GM18870 (cell line): ENCODE results near the gene ME3.
"Not testable (repeated sequence)": the region's sequence is repeated elsewhere in the genome, so short reads cannot be mapped to it uniquely, and the experiment has no call there.

Experiments used
- ATAC-seq: cut with Tn5 transposase; IDR thresholded peaks from one replicate; pipeline ENCODE4 v1.9.1; 2021; ENCODE audit warnings: moderate library complexity; ENCODE audit not compliant: unreplicated experiment

The ME3 gene

DNA sequence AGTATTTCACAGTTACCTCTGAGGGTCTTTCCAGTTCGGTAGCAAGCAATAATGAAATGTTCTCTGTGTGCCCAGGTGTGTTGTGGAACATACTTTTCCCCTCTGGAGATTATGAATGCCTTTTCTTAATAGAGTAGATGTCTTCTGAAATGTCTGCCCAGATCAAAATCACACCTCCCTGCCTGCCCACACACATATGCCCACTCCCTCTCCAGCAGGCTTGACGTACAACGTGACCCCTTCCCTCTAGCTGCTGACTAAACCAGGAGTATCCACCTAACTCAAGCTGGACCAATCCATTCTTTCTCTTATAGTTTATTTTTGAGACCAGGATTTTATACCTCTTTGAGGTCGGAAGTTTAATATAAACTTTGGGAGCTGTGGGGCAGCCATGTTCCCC is 48.7 kb downstream of the ME3 start:
- ATAC-seq = no peak

DNA sequence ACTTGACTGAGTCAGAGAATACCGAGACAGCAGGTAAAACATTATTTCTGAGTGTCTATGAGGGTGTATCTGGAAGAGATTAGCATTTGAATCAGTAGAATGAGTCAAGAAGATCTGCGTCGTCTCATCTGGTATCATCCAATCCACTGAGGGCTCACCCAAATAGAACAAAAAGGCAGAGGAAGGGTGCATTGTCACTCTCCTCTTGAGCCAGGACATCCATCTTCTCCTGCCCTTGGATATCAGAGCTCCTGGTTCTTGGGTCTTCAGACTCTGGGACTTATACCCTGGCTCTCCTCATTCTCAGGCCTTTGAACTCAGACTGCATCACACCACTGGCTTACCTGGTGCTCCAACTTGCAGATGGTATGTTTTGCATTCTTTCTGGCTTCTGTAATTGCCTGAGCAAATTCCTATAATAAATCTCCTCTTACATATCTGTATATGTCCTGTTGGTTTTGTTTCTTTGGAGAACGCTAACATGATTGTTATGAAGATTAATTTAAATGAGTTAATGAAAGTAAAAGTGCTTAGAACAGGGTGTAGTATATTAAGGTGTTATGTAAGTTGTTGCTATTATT is 49.3 kb downstream of the ME3 start:
- ATAC-seq = no peak

DNA sequence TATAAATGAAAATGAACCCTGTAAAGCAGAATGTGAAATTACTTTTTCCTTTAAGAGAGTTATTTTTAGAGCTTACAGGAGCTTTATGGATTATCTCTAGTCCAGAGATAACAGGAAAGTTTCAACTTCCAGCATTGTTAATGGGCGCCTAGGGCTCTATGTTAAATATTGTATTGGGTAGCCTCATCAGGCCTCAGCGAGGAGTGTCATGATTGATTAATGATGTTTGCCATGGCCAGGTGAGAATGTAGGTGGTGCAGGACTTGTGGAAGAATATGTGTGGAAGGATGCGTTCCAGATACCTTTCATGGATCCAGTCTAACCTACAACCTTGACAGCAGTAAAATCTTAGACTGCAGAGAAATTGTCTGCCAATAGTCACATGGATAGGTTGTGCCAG is 50.6 kb downstream of the ME3 start:
- no peak for ATAC-seq

DNA sequence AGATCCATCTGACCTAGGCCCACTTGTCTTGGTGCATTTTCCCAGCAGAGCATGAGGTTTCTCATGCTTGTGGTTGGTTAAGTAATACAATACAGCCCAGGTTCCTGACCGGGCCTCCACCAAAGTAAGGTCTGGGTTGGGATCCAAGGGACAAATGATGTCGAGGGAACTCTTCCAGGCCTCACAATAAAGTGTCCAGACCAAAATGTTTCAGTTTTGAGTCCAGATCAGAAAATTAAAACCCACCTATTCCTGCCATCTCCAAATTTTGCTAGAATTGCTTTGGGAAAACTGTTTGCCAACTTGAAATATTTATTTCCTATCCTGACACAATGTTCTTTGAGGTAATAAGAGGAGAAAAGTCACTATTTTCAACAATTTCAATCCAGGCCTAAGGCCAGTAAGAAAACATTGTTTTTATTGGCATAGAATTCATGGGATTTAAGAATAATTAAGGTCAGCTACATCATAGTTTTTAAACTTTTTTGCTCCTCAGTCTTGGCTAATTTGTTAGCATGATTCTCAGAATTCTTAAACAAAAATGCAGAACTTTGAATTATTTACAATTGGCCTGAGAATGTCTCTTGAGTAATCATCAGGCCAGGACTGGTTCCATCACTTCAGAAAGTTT is 51.4 kb downstream of the ME3 start:
- ATAC-seq = no peak

DNA sequence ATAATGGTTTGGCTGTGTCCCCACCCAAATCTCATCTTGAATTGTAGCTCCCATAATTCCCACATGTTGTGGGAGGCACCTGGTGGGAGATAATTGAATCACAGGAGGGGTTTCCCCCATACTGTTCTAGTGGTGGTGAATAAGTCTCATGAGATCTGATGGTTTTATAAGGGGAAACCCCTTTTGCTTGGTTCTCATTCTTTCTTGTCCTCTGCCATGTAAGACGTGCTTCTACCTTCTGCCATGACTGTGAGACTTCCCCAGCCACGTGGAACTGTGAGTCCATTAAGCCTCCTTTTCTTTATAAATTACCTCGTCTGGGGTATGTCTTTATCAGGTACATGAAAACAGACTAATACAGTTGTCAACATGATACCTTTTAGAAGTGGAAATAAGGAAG is 53.0 kb downstream of the ME3 start:
- not testable (repeated sequence) for ATAC-seq

DNA sequence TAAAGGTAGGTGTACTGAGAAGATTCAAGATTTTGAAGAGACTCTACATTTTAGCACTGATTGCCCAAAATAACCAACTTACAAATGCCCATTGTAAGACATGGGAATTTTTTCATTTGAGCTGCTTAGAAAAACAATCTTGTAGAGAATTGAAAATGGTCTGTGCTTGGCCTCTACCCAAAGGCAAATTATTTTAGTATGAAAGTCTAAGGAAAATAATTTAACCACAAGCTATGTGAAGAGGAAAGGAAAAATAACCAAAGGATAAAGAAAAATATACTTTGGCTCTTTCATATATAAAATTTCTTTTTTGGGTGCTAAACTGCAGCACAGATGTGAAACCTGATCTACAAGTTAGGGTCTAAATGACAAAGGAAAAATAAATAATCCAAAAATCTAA is 54.9 kb downstream of the ME3 start:
- no peak for ATAC-seq

DNA sequence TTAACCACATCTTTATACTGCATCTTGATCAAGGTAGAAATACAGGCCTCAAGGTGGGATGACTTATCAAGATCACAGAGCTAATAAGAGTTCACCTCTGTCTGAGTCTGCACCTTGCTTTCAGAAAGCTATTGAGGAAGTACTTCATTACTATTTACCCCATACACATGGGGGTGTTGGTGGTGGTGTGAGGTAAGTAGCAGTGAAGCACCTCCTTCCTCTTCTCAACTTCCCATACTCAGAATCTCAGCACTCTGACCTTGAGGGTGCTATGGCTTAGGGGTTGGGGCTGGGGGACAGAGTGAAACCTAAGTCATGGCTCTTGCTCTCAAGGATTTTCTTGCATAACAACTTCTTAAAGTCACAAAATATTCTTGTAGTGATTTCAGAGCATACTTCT is 56.9 kb downstream of the ME3 start:
- ATAC-seq = no peak

DNA sequence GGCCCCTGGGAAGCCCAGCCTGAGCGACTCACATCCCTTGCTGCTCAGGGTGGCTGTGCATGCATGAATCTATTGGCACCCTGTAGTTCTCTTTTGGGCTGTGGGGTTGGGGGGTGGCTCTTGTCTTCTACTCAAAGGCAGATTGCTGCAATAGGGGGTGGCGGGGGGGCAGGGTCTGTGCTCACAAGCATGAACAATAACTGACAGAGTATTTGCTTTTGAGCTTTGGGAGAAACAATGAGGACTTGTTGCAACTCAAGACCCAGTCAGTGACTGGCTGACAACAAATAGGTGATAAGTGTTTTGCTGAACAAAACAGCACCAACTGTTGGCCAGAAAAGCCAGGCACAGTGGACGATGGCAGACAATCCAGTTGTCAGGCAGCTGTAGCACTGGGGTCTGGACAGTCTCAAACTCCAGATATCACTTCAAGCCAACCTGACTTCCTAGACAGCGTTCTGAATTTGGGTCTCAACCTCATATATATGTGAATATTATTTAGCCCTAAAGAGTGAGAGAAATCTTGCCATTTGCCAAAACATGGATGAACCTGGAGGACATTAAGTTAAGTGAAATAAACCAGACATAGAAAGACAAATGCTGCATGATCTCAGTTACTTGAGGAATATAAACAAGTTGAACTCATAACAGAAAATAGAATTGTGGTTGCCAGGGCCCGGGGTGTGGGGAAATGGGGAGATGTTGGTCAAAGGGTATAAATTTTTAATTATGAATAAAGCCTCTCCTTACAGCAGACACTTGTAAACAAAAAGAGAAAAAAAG is 61.7 kb downstream of the ME3 start:
- ATAC-seq = no peak

DNA sequence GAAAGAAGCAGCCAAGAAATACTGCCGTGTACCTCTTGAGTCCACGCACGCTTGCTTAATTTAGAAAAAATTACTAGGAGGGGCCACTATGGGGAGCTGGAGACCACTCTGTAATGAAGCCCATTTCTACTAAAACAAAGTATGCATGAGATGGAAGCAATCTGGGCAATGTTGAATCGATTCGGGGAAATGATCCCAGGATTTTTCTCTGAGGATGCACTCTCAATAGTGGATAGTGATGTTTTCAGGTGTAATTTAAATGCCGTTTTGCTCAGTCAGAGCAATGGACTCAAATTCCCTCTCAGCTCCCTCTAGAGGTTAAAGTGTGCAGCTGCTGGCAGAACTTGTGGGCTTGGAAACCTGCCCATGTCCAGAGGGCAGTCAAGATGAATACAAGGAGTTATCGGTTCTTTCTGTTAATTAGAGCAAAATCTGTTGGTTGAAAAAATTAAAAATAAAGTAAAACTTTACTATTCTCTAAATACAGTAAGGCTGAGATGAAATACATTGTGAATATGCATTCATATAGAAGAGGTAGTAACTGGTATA is 64.1 kb downstream of the ME3 start:
- ATAC-seq = peak; percentile 82

DNA sequence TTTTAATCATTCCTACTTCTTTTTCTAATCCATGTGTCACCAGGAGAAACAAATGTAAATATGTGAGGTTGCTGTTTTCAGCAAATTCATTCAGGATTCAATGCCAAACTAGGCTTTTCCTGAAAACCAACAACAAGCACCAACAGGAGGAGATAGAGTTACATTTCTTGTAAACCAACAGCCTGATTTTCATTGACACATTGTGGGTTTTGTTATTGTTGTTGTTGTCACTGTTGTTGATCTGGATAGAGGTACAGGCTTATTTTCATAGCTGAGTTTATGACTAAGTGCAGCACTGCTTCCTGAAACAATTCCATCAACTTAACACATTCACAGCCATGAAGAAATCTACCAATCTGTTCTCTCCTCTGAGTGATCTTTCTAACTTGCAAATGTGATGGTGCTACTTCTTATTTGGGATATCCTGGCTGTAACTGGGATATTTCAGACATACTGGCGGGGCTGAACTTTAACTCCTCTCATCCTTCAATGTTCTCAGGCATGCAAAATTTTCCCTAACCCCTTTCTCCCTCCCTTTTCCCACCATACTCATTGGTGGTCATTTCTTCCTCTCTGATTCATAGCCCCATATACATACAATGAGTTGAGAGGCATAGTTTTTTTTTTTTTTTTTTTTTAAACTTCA is 65.5 kb downstream of the ME3 start:
- no peak for ATAC-seq

DNA sequence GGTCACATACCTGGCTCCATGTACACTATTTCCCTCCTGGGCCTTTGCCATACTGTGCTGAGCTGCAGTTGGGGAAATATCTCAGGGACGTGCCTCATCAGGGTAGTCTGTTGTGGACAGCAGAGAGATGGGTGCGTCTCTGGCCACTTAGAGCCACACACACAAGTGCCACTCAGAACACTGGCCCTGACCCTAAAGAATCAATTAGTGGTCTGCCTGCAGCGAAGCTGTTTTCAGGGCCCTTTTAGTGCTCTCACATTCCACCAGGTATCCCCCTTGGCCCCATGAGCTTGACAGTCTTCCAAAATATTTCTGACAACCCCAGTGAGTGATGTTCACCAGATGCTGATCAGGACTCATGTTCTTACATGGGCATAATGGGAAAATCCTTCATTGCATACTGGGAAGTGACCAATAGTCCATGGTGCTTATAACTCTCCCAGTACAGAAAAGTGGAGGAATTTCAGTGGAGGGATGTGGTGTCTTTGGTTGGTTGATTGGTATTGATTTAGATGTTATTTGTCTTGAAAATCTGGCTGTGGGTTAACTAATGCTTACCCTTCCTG is 66.1 kb downstream of the ME3 start:
- ATAC-seq = no peak

DNA sequence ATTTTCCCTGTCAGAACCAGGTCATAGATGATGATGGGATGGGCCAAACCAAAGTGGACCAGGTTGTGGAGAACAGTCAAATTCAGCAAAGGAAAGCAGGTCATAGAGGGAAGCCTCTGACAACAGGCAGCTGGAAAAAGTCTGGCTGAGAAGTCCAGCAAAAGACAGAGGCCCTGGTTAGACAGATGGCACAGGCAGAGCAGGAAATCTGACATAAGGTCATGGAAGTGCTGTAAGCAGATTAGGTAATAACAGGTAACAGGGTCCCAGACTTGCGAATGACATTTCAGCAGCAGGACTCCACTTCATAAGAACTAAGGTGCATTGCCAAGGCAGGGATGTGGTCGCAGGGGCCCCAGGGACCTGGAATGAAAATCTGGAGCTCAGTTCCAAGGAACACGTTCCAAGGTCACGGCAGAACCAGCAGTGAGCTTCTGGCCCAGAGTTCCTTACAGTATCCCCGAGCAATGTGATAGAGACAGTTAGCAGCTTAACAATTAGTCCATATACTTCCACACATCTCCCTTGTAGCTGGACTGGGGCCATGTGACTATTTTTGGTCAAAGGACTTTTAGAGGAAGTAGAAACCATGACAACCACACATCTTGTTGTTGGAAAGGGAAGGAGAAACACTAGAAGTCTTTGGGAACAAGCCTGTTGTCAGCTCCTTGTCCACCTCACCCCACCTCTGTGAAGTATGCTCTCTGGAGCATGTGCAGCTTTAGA is 75.4 kb downstream of the ME3 start:
- ATAC-seq = no peak

DNA sequence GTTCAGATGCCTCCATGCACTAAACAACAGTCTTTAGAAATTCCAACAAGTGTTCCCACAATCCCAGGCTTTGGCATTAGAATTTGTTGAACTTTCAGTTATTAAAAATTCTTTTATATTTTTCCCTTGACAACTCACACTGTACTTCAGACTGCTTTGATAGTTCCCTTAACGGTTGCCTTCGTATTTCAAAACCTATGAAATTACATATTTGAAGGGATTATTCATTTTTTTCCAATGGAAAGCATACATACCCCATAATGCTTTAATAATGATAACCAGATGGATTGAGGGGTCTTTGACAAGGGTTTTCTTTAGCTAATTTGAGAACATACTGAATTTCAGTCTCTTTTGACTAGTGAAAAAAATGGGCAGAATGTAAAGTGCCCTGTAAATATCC is 76.5 kb downstream of the ME3 start:
- ATAC-seq = no peak

DNA sequence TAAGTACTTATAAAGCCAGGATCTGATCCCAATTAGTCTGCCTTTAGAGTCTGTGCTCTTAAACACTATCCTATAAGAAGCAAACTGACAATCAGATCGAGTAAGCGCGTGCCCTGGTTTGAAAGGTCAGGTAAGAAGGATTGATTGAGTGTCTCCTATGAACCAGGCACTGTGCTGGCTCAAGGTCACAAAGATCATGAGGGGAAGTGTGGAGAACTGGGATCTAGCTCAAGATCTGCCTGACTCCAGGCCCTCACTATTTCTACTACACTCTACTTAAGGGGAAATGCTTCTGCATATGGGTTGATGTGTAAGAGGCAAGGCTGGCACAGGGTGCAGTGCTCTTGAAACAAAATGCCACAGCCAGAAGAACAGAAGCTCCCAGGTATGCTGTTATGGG is 77.0 kb downstream of the ME3 start:
- ATAC-seq = no peak

DNA sequence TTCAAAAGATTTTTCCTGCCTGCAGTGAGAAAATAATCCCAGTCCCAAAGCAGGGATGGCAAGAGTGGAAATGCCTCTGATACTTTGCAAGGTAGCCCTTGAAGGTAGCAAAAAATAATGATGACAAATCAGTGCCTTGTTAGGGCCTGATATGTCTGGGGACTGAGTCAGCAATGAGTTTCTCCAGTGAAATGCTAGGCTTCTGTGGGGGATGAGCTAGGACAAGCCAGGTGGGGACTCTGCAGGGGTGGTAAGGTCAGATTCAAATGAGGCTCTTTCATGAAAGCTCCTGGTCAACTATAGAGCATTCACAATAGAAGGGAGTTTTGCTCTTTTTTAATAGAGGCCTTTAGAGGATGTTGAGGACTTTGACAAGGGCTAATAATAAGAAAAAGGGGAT is 77.7 kb downstream of the ME3 start:
- ATAC-seq = no peak

DNA sequence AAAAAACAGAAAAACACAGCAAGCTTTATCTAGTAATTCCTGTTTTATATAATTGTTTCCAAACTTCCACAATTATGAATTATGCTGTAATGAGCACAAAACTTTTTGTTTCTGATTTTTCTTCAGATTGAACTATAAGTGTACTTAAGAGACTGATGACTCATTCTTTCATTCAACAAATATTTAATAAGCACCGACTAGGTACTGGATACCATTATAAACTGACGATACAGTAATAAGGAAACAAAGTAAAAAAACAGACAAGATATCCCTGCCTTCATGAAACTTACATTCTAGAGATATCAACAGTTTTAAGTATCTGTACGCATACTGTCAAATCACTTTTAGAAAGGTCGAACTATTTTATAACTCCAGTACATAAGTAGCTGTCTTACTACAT is 78.6 kb downstream of the ME3 start:
- no peak for ATAC-seq

DNA sequence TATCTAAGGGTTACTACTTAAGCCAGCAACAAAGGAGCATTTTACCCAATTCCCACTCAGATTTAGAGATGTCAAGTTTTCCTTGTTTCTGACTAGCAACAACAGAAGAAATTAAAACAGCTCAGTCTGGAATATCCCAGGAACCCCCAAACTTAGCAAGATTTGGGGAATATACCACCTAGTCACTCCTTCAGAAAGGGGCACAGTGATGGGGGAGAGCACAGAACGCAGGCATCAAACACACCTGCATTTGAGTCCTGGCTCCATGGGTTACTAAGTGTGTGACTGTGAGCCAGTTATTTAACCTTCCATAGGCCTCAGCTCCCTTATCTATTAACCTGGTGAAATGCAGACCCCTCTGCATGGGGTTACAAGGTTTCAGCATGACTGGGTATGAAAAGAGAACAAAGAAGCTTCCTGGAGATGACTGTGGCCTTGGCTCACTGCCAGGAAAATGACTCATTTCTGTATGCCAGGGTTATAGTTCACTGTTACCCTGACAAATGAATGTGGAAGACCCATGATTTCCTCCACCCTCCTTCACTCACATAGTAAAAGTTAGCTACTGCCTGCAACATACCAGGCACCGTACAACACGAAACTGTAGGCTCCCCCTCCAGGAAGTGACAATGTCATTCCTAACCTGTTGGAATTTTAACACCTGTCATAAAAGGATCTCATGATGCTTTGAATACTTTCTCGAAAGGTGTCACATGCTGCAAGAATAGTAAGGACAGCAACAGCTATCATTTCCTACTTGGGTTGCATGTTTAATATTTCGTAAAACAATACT is 79.6 kb downstream of the ME3 start:
- ATAC-seq = peak; percentile 93

DNA sequence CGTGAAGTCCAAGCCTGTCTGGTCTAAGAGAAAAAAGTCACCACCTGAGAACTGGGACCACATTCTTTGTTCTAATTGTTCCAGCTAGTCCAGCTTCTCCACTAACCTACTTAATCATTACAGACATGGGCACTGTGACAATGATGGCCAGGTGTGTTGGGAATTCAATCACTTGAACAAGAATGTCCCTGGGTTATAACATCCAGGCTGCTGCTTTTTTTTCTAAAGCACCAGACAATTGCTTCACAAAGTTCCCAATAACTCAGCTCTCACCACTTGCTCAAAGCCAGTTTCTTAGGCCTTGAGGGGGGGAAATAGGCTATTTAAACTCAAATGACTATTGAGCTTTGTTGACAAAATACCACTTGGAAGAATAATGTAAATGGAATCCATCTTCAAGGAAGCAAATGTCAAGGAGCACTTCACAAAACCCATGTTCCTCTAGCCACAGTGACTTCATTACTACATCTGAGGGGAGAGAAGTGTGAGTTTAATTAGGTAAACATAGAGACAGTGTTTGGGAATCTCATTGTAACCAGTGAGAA is 80.3 kb downstream of the ME3 start:
- ATAC-seq = no peak

DNA sequence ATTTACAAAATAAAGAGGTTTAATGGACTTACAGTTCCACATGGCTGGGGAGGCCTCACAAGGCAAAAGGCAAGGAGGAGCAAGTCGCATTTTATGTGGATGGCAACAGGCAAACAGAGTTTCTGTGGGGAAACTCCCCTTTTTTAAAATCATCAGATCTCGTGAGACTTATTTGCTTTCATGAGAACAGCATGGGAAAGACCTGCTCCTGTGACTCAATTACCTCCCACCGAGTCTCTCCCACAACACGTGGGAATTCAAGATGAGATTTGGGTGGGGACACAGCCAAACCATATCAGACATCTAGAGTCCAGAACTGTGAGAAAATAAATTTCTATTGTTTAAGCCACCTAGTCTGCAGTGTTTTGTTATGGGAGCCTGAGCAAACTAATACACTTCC is 80.8 kb downstream of the ME3 start:
- ATAC-seq = no peak
